GM10266 (cell line): ENCODE measurements around the gene CBFA2T3.

Experiments
- DNase-seq: peaks from one replicate; pipeline ENCODE4 v3.0.0; 2012; ENCODE audit errors: extremely low spot score
- CTCF ChIP-seq: IDR thresholded peaks from 2 replicates; pipeline ENCODE4 v1.5.1; 2012; ENCODE audit warnings: mild to moderate bottlenecking, low read depth; ENCODE audit not compliant: control insufficient read depth, insufficient read depth; ENCODE audit errors: missing control alignments

Gene CBFA2T3

GRCh38 chr16:88936556-88937205 is 40.3 kb downstream of the CBFA2T3 start:
- no peak for DNase-seq
- TF ChIP-seq CTCF, result no peak

- DNase-seq, result peak; percentile 70
- peak; percentile 36 for TF ChIP-seq CTCF
These were observed 40.9 kb downstream of the CBFA2T3 start for GRCh38 chr16:88936008-88936555.

DNA sequence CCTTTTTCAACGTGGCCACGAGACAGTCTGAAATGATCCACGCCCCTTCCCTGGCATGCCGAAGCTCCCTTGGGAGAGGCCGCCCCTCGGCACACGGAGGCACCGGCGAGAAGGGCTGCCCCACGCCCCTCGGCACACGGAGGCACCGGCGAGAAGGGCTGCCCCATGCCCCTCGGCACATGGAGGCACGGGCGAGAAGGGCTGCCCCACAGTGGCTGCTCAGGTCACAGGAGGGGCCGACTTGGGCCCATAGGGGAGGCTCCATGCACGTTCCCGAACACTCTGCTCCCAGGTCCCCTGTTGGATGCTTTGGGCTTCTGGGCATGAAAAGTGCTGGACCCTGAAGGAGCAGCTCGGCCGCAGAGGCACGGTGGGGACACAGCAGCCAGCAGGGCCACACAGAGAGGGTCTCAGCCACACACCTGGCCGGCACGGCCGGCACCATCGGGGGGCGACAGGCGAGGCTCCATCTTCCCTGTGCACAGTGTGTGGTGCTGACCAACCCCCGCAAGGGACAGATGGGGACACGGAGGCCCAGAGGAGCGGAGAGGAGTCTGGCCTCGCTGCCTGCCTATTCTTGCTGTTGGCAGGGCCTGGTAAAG is 42.8 kb downstream of the CBFA2T3 start:
- TF ChIP-seq CTCF, result no peak
- DNase-seq, result no peak

DNA sequence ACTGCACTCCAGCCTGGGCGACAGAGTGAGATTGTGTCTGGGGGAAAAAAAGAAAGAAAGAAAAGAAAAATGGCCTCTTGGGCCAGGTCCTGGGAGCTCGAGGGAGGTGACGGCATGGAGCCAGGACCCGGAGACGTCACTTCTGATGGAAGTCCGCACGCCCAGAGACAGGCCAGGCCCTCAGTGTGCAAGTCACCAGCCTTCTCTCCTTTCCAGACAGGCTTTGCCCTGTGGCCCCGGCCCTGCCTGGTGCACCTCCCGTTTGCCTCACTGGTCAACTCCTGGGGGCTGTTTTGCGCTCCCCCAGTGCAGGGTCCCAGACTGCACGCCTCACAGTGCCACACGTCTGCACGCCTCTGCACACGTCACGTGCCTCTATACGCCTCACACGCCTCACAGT is 44.1 kb downstream of the CBFA2T3 start:
- no peak for DNase-seq
- TF ChIP-seq CTCF, result no peak

DNA sequence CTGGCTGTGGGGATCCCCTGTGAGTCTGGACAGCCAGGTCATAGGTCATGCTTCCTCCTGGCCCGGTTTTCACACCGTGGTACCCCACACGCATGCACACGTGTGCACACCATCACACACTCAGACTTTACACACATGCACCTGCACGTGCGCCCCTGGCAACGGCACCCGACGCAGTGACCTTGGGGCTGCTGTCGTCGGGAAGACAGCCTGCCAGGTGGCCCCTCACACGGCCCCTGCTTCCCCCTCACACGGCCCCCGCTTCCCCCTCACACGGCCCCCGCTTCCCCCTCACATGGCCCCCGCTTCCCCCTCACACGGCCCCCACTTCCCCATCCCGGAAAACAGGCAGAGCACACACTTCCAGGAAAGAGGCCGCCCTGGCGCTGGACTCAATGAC is 45.1 kb downstream of the CBFA2T3 start:
- no peak for DNase-seq
- TF ChIP-seq CTCF, result no peak

DNA sequence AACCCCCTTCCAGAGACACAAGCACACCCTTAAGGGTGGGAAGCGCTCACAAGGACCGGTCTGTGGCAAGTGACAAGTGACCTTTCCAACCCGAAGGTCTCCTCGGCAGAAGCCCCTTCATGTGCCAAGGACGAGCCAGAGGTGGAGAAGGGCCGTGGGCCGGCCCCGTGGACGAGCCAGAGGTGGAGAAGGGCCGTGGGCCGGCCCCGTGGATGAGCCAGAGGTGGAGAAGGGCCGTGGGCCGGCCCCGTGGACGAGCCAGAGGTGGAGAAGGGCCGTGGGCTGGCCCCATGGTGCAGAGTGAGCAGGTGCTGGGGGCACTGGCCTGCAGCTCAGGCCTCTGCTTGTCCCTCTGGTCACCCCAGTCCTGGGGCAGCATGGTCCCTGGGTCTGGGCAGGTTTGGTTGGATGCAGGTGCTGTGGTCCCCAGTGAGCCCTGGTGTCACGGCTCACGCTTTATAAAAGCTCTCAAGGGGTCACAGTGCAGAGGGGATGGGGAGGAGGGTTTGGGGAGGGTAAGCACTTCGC is 45.6 kb downstream of the CBFA2T3 start:
- TF ChIP-seq CTCF, result no peak

DNA sequence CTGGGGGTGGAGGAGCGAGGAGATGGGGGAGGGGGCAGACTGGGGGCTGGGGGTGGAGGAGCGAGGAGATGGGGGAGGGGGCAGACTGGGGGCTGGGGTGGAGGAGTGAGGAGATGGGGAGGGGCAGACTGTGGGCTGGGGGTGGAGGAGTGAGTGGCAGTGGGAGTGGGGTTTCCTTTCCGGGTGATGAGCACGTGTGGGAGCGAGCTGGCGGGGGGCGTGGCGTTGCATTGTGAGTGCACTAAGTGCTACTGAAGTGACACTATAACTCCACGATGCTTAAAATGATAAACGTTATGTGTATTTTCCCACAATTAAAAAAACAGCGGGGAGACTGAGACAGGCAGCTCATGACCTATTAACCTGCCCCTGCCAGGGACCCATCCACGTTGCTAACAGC is 46.3 kb downstream of the CBFA2T3 start:
- no peak for TF ChIP-seq CTCF

More for the DNA sequence above, 45.6 kb downstream of the CBFA2T3 start:
- DNase-seq, result no peak

More for the DNA sequence above, 46.3 kb downstream of the CBFA2T3 start:
- no peak for DNase-seq
